A549 treated with RU486 at 1 μM for 4 hours (cell line): ENCODE data around the gene TASOR2. TPM values are rescaled to one million over a fixed set of nuclear protein-coding genes. Genes with fewer than 3 reads are reported as not detected.

Source experiments
- total RNA-seq: library from RNA; stranded (reverse); fragments of 200-300 nt; extraction: Qiagen RNA extraction; gene quantifications from 5 replicates; pipeline ENCODE4 v1.2.3, GENCODE V29; 2022; ENCODE audit warnings: low read depth

Gene TASOR2, protein sequence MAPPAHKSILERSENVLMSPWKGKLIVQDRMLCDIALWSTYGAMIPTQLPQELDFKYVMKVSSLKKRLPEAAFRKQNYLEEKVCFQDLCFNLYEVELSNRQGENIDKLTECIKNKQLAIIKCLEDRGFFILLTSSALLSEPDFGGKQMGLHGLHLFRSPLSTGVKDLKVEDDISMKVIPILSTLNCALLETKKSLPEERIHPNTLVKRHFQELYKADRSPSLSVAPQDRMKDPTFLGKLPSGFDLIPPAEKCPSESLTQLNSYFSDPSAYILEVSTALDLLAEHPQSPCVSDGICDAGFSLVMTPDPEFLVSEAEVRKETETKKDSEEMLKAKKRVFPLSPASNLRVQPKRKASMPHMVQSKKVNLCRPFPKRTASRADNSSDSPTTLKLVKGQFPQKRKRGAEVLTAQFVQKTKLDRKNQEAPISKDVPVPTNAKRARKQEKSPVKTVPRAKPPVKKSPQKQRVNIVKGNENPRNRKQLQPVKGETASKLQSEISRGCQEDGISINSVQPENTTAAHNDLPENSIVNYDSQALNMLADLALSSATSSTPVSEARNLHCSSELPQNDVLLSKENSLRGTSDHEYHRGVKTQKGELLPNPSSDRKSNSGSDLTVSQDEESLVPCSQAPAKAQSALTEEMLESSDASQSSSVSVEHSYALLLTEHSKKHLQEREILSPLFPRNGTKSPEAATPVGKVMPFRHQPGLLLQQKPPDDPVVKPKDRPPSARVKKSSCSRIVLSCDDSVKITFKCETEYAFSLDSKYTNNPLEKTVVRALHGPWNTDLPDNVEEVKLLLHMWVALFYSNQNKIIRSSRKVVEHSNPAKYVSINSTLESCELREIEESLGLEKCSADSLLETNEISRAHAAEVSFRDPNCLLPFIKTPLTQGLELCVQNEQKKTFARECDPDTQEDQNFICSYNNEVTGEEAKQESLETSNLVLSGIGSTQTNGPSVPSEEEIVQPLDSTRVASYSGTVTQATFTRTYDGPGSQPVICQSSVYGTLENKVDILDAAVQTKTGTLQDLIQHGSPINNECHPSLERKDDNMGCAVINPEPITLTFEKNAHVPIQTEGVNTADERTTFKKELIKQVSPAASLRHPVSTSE (N-terminal part only)
- 20.1 to 40.4 TPM (median 38.6 TPM) in 5 replicates for total RNA-seq

DNA sequence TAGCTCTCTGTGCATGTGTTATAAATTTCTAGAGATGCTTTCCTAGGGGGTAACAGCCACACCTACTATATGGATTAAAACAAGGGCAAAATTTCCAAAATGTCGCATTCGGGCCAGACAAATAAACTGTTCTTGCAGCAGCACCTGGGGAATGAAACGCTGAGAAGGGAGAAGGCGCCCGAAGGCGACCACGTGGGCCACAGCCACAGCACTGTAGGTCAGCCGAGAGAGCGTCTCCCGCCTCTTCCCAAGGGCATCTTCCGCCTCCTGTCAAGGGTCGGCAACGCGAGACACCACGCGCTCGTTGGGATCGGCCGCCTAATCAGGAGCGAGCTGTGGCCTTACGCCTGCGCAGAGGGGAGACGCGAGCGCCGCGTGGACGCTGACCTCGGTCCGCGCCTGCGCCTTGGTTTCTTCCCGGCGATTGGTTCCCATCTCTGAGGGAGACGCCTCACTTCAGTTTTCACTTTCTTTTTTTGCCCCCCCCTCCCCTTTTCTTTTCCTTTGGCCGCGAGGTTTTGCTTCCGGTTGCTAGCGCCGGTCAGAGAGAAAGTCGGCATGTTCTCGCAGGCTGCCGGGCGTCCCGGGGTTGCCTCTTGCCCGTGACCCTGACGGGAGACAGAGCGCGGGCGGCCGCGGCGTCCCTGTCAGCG, at the start of gene TASOR2:
Gene TASOR2, plus strand, starts transcription at position 521 of the 653 bp plus-strand sequence. CDS start 35,805 bp downstream, outside the sequence.

DNA sequence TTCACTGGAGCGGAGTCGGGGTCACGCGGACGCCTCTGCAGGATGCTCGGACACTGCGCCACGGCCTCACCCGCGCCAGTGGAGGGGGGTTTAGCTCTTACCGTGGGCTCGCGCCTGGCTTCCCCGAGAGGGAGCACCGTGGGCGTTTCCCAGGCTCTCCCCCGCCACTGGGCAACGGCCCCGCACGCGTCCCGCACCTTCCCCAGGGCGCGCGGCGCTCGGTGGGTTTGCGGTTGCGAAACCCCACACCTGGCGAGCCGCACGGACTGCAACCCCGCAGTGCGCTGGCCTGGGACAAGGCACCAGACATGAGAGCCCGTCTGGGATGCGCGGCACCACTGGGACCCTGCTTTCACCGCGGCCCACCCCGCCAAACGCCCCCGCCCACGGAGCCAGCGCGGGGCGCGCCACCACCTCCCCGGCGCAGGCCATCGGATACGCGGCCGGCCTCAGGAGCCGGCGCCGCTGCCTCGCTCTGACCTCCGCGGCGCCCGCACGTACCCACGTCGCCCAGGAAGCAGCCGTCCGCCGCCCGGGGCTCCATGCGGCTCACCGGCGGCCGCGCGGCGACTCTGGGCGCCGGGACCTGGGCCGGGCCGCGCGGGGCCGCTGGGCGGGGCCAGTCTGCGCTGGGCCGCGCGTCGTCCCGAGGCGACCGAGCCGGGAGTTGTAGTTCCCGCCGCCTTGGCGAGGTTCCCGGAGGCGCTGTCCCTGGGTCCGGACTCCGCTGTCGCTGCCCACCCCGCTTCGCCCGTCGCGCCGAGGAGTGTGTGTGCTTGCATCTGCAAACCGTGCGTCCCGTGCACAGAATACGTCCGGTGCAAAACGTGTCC, 18.4 kb upstream of the TASOR2 start, which contains the start of gene ASB13:
Gene ASB13, minus strand, starts transcription at position 588 of the 833 bp plus-strand sequence. Its CDS starts 44 bp downstream, at position 544.

Other genes with a start within 250 kb of the TASOR2 start
- not detected in 5 replicates for gene CALML5, start 185.3 kb upstream of the TASOR2 start, total RNA-seq
- gene CALML3, start 159.9 kb upstream of the TASOR2 start, total RNA-seq = not detected in 5 replicates
- gene ASB13, start 18.2 kb upstream of the TASOR2 start, total RNA-seq = 18.3 to 26.5 TPM (median 21.9 TPM) in 5 replicates
- gene GDI2, start 128.6 kb downstream of the TASOR2 start, total RNA-seq = 184 to 281 TPM (median 208 TPM) in 5 replicates
- 7.8 to 13.4 TPM (median 12.3 TPM) in 5 replicates for gene ANKRD16, start 205.1 kb downstream of the TASOR2 start, total RNA-seq
- 30.2 to 47.9 TPM (median 37.2 TPM) in 5 replicates for gene FBH1, start 205.4 kb downstream of the TASOR2 start, total RNA-seq